Measurements from ENCODE around the gene BCL2L1. TPM values are rescaled to one million over a fixed set of nuclear protein-coding genes. Genes with fewer than 3 reads are reported as not detected.

Gene BCL2L1
- total and polyA plus RNA-seq, 2 experiments from 2014 or later, result 56.3 to 83.8 TPM

DNA sequence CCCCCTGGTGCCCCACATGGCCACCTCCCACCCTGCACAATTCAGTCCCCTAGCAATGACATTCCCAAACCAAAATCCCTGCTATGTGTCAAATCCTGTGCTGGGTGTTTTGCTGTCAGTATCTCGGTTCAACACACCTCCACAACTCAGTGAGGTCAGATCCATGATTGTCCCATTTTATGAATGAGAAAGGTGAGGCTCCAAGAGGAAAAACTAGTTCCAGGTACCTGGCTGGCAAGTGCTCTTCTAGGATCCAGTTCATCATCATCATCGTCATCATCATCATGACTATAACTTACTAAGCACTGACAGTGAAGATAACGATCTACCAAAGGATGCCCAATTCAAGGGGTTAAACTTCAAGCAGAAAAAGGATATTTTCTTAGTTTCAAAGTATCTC lies 102.4 kb downstream of the BCL2L1 start:
- Histone ChIP-seq H4K20me1 (ENCODE audit: insufficient read depth) (no peaks in the 10 kb centered on the region), H3K4me3 (no peak overlapping the region), H3K79me2 (ENCODE audit: insufficient read depth) (no peaks in the 10 kb centered on the region), H2AFZ (no peak overlapping the region), H3K27me3 (replicated peaks; ENCODE audit: insufficient read depth) (no peaks in the 10 kb centered on the region), H3F3A (ENCODE audit: insufficient read depth) (no peaks in the 10 kb centered on the region), H3K4me1 (ENCODE audit: insufficient read depth) (no peaks in the 10 kb centered on the region), H3K9ac (no peak overlapping the region), H3K27ac (no peak overlapping the region), H3K36me3 (ENCODE audit: low read depth) (no peaks in the 10 kb centered on the region), H3K9me2 (ENCODE audit: insufficient read depth) (no peaks in the 10 kb centered on the region), H3K4me2 (ENCODE audit: unreplicated experiment) (no peak overlapping the region), H3K9me3 (ENCODE audit: low read depth) (no peaks in the 10 kb centered on the region)
- no peak for DNase-seq
- WGBS, 2 experiments (ENCODE audit: low coverage in 1 of 2, low lambda C conversion rate in 2 of 2, missing lambda C conversion rate in 2 of 2), result 90 to 95% methylated on average over 3 of the region's 3 CpGs
- no peak for TF ChIP-seq EZH2 (IDR thresholded peaks at IDR 0.05; ENCODE audit: insufficient read depth, poor library complexity, severe bottlenecking)
- no peak for TF ChIP-seq EZH2phosphoT487 (IDR thresholded peaks at IDR 0.05; ENCODE audit: insufficient read depth, low read depth)
- in situ Hi-C loops (cut with MboI), result no loop called here

DNA sequence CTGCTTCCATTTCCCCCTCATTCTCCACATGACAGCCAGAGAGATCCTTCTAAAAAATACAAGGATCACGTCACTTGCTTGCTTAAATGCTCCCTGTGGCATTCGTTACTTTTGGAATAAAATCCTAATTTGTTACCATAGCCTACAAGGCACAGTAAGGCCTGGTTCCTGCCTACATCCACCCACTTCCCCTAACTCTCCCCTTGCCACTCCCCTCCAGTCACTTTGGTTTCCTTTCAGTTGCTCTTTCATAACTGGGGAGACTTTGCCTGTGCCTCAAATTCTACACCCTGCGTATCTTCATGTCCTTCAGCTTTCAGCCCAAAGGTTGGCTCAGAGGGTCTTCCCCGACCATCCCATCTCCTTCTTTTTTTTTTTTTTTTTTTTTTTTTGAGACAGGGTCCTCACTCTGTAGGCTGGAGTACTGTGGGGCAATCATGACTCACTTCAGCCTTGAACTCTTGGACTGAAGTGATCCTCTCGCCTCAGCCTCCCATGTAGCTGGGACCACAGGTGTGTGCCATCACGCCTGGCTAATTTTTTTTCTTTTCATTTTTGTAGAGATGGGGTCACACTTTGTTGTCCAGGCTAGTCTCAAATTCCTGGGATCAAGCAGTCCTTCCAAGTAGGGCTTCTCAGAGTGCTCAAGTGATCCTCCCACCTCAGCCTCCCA lies 105.1 kb downstream of the BCL2L1 start:
- Histone ChIP-seq H3K4me1 (ENCODE audit: insufficient read depth) (no peaks in the 10 kb centered on the region), H3K27me3 (replicated peaks; ENCODE audit: insufficient read depth) (no peaks in the 10 kb centered on the region), H3K79me2 (ENCODE audit: insufficient read depth) (no peaks in the 10 kb centered on the region), H3K9me3 (ENCODE audit: low read depth) (no peaks in the 10 kb centered on the region), H3K9me2 (ENCODE audit: insufficient read depth) (no peaks in the 10 kb centered on the region), H3K27ac (no peak overlapping the region), H3F3A (ENCODE audit: insufficient read depth) (no peaks in the 10 kb centered on the region), H3K4me3 (no peak overlapping the region), H3K4me2 (ENCODE audit: unreplicated experiment) (no peak overlapping the region), H3K9ac (no peak overlapping the region), H3K36me3 (ENCODE audit: low read depth) (no peaks in the 10 kb centered on the region), H2AFZ (no peak overlapping the region), H4K20me1 (ENCODE audit: insufficient read depth) (no peaks in the 10 kb centered on the region)
- DNase-seq, result no peak
- in situ Hi-C loops (cut with MboI), result no loop called here
- TF ChIP-seq EZH2phosphoT487 (IDR thresholded peaks at IDR 0.05; ENCODE audit: insufficient read depth, low read depth), result no peak
- TF ChIP-seq EZH2 (IDR thresholded peaks at IDR 0.05; ENCODE audit: insufficient read depth, poor library complexity, severe bottlenecking), result no peak
- 73 to 78% methylated on average over 6 of the region's 6 CpGs for WGBS, 2 experiments (ENCODE audit: low coverage in 1 of 2, low lambda C conversion rate in 2 of 2, missing lambda C conversion rate in 2 of 2)

DNA sequence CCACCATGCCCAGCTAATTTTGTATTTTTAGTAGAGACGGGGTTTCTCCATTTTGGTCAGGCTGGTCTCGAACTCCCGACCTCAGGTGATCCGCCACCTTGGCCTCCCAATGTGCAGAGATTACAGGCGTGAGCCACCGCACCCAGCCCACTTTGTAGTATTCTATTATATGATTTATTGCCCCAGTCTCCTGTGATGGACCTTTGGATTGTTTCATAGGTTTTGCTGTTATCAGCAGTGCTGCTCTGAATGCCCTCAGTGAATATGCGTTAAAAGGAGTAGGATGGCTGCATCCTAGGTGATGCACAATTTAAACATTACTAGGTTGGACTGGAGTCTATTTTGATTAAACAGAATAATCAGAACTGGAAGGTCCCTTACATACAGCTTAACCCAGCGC lies 107.3 kb downstream of the BCL2L1 start:
- no peaks in the 10 kb centered on the region for H4K20me1 ChIP-seq (ENCODE audit: insufficient read depth)
- peaks cover 6% of the 10 kb centered on the region for H3K4me1 ChIP-seq (ENCODE audit: insufficient read depth)
- no peaks in the 10 kb centered on the region for H3K9me2 ChIP-seq (ENCODE audit: insufficient read depth)
- H3K9me3 ChIP-seq (ENCODE audit: low read depth), result no peaks in the 10 kb centered on the region
- no peak overlapping the region for H3K27ac ChIP-seq
- H3K27me3 ChIP-seq (replicated peaks; ENCODE audit: insufficient read depth), result no peaks in the 10 kb centered on the region
- no peaks in the 10 kb centered on the region for H3K36me3 ChIP-seq (ENCODE audit: low read depth)
- no peak for TF ChIP-seq EZH2 (IDR thresholded peaks at IDR 0.05; ENCODE audit: insufficient read depth, poor library complexity, severe bottlenecking)
- no peak for TF ChIP-seq EZH2phosphoT487 (IDR thresholded peaks at IDR 0.05; ENCODE audit: insufficient read depth, low read depth)
- no peaks in the 10 kb centered on the region for H3K79me2 ChIP-seq (ENCODE audit: insufficient read depth)
- DNase-seq, result no peak
- WGBS, 2 experiments (ENCODE audit: low coverage in 1 of 2, low lambda C conversion rate in 2 of 2, missing lambda C conversion rate in 2 of 2), result 84 to 86% methylated on average over 8 of the region's 8 CpGs
- in situ Hi-C loops (cut with MboI), result no loop called here
- no peak overlapping the region for H2AFZ ChIP-seq
- peaks cover 11% of the 10 kb centered on the region for H3F3A ChIP-seq (ENCODE audit: insufficient read depth)
- no peak overlapping the region for H3K4me3 ChIP-seq
- H3K4me2 ChIP-seq (ENCODE audit: unreplicated experiment), result no peak overlapping the region
- H3K9ac ChIP-seq, result no peak overlapping the region

Other genes with a start within 250 kb of the BCL2L1 start
- not detected in 2 replicates for gene DEFB124, start 247.7 kb downstream of the BCL2L1 start, total RNA-seq (2014; rRNA removed; shearing (Covaris generic))
- gene DEFB124, start 247.7 kb downstream of the BCL2L1 start, polyA plus RNA-seq (2016; fragmentation: Nextera tagmentation; extraction: Ambion mirVana), result not detected in 2 replicates
- not detected in 2 replicates for gene REM1, start 247.6 kb downstream of the BCL2L1 start, total RNA-seq (2014; rRNA removed; shearing (Covaris generic))
- not detected in 2 replicates for gene REM1, start 247.6 kb downstream of the BCL2L1 start, polyA plus RNA-seq (2016; fragmentation: Nextera tagmentation; extraction: Ambion mirVana)
- gene HM13, start 208.4 kb downstream of the BCL2L1 start, total RNA-seq (2014; rRNA removed; shearing (Covaris generic)), result 110 and 117 TPM in 2 replicates
- 424 and 434 TPM in 2 replicates for gene HM13, start 208.4 kb downstream of the BCL2L1 start, polyA plus RNA-seq (2016; fragmentation: Nextera tagmentation; extraction: Ambion mirVana)
- gene ID1, start 117.6 kb downstream of the BCL2L1 start, total RNA-seq (2014; rRNA removed; shearing (Covaris generic)), result 583 and 780 TPM in 2 replicates
- gene ID1, start 117.6 kb downstream of the BCL2L1 start, polyA plus RNA-seq (2016; fragmentation: Nextera tagmentation; extraction: Ambion mirVana), result 248 TPM in 2 replicates
- not detected in 2 replicates for gene COX4I2, start 85.0 kb downstream of the BCL2L1 start, total RNA-seq (2014; rRNA removed; shearing (Covaris generic))
- gene COX4I2, start 85.0 kb downstream of the BCL2L1 start, polyA plus RNA-seq (2016; fragmentation: Nextera tagmentation; extraction: Ambion mirVana), result not detected in 2 replicates
- gene TPX2, start 16.4 kb upstream of the BCL2L1 start, total RNA-seq (2014; rRNA removed; shearing (Covaris generic)), result 35.5 and 39.6 TPM in 2 replicates
- 37.6 and 37.7 TPM in 2 replicates for gene TPX2, start 16.4 kb upstream of the BCL2L1 start, polyA plus RNA-seq (2016; fragmentation: Nextera tagmentation; extraction: Ambion mirVana)
- gene MYLK2, start 96.5 kb upstream of the BCL2L1 start, total RNA-seq (2014; rRNA removed; shearing (Covaris generic)), result 0.63 TPM in 1 of 2 replicates, not detected in the other
- gene MYLK2, start 96.5 kb upstream of the BCL2L1 start, polyA plus RNA-seq (2016; fragmentation: Nextera tagmentation; extraction: Ambion mirVana), result not detected in 2 replicates
- gene FOXS1, start 122.7 kb upstream of the BCL2L1 start, total RNA-seq (2014; rRNA removed; shearing (Covaris generic)), result not detected in 2 replicates
- not detected in 2 replicates for gene FOXS1, start 122.7 kb upstream of the BCL2L1 start, polyA plus RNA-seq (2016; fragmentation: Nextera tagmentation; extraction: Ambion mirVana)
- not detected in 2 replicates for gene DUSP15, start 147.7 kb upstream of the BCL2L1 start, total RNA-seq (2014; rRNA removed; shearing (Covaris generic))
- gene DUSP15, start 147.7 kb upstream of the BCL2L1 start, polyA plus RNA-seq (2016; fragmentation: Nextera tagmentation; extraction: Ambion mirVana), result not detected in 2 replicates
- not detected in 2 replicates for gene TTLL9, start 147.8 kb upstream of the BCL2L1 start, total RNA-seq (2014; rRNA removed; shearing (Covaris generic))
- not detected in 2 replicates for gene TTLL9, start 147.8 kb upstream of the BCL2L1 start, polyA plus RNA-seq (2016; fragmentation: Nextera tagmentation; extraction: Ambion mirVana)
- 5.7 and 10.8 TPM in 2 replicates for gene PDRG1, start 229.2 kb upstream of the BCL2L1 start, total RNA-seq (2014; rRNA removed; shearing (Covaris generic))
- 16.7 and 17.2 TPM in 2 replicates for gene PDRG1, start 229.2 kb upstream of the BCL2L1 start, polyA plus RNA-seq (2016; fragmentation: Nextera tagmentation; extraction: Ambion mirVana)
- gene XKR7, start 245.3 kb upstream of the BCL2L1 start, total RNA-seq (2014; rRNA removed; shearing (Covaris generic)), result not detected in 2 replicates
- gene XKR7, start 245.3 kb upstream of the BCL2L1 start, polyA plus RNA-seq (2016; fragmentation: Nextera tagmentation; extraction: Ambion mirVana), result not detected in 2 replicates